Stromal cell of bone marrow (primary cell): Measurements from ENCODE around the gene KRTAP10-1.
"Not testable (repeated sequence)": the region's sequence is repeated elsewhere in the genome, so short reads cannot be mapped to it uniquely, and the experiment has no call there.

Source experiments
- DNase-seq: peaks from one replicate; pipeline ENCODE4 v3.0.0-alpha.2; 2012; ENCODE audit warnings: low read depth

KRTAP10-1 gene, protein sequence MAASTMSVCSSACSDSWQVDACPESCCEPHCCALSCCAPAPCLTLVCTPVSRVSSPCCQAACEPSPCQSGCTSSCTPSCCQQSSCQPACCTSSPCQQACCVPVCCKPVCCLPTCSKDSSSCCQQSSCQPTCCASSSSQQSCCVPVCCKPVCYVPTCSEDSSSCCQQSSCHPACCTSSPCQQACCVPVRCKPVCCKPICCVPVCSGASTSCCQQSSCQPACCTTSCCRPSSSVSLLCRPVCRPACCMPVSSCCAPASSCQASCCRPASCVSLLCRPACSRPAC

DNA sequence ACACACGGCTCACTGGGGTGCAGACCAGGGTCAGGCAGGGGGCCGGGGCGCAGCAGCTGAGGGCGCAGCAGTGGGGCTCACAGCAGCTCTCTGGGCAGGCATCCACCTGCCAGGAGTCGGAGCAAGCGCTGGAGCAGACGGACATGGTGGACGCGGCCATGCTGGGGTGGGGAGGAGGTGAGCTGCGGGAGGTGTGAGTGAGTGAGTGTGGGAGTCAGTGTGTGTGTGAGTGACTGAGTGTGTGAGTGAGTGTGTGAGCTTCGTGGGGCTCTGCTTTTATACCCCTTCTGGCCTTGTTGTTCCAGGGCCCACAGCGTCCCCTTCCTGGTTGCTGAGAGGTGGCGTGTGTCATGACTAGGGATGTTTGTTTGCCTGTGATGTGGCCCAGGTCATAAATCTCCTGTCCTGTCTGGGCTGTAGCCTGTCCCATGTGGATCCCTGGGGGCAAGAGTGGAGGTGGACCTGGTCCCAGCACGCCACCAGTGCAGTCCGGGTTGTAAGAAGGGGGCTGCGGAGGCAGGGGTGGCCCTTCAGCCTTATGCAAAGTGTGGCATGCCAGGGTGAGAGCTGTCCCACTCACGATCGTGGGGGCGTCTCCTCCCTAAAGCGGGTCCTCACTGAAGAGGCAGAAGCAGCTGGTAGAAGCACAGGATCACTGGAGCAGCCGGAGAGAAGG lies at the start of gene KRTAP10-1:
TSS of gene KRTAP10-1 (minus strand) at position 205 of the 676 bp plus-strand sequence. CDS start at position 160, 45 bp downstream.
- no peak for DNase-seq

DNA sequence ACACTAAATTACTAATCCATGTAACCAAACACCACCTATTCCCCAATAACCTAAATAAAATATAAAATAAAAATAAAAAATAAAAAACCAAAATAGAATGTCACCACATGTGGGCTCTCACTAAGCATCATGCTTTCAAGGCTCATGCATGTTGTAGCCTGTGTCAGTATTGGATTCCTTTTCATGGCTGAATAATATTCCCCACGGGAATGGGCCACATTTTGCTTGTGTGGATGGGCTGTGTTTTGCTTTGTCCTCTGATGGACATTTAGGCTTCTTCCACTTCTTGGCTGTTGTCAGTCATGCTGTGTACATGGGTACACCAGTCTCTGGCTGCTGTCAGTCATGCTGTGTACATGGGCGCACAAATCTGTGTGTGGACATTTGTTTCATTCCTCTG lies 49.1 kb upstream of the KRTAP10-1 start:
- no peak for DNase-seq

DNA sequence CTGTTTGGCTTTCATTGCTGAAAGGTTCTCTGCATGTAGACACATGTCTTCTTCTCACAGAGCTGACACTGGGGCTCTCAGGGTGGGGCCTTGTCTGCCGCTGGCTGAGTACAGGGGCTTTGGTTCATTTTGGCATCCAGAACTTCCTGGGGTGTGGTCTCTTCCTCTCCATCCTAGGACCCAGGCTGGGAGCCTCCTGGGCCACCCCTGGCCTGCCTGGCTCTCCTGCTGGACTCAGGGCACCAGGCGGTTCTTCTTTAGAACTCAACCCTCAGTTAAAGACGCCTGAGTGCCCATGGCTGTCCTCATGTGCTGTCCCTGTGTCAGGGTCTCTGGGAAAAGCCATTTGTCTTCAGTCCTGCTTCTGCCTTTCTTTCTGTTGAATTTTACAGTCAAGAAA lies 45.9 kb upstream of the KRTAP10-1 start:
- no peak for DNase-seq

DNA sequence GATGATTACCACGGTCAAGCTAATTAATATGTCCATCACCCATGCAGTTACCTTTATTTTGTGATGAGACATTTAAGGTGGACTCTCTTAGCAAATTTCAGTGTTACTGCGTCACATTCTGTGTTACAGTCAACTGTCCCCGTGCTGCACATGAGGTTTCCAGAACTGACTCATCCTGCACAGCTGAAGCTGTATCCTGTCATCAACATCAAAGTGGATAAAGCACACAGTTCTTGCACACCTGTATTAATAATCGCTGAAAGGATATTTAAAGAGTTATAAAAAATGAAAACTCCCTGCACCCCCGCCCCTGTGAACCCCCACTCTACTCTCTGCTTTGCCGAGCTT lies 43.8 kb upstream of the KRTAP10-1 start:
- DNase-seq, result no peak

DNA sequence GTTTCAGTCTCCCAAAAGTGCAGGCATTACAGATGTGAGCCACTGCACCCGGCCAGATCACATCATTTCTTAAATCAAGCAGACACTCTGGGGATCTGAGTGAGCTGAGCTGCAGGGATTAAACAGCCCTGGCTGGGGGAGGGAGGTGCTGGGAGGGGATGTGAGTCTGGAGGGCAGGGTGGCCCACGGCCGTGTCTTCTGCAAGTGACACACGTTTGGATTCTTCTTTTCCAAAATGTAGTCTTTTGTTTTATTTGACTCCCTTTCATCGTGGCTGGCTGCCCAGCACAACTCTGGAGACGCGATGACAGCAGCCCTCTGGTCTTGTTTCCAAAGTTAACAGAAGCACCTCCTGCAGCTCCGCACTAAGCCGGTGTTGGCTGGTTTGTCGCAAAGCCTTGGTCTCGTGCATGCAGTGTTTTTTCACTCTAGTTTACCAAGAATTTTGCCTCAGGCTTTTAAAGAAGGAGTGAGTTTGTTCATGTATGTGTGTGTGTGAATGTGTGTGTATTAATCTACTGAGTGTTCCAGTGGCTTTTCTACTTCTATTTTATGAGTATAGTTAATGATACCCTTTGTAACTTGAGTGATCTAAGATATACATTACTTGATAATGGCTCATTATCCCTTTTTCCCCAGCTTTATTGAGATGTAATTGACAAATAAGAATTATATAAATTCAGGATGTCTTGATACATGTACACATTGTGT lies 43.2 kb upstream of the KRTAP10-1 start:
- no peak for DNase-seq

DNA sequence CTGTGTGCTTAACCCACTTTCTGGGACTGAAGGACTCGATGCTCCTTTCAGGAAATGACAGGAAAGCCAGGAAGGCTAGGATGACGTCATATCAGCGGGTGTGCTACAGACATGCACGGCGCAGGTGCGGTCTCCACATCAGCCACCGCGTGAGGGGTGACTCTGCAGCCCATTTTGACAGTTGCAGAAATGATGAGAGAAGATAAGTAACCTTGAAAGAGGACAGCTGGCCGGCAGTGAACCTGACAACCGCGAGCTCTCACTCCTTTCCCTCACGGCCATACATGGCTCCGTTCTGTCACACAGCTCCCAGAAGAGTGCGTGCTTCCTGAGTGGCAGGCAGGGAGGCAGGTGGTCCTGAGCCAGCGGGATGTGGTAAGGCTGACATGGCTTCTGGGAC lies 42.1 kb upstream of the KRTAP10-1 start:
- no peak for DNase-seq

DNA sequence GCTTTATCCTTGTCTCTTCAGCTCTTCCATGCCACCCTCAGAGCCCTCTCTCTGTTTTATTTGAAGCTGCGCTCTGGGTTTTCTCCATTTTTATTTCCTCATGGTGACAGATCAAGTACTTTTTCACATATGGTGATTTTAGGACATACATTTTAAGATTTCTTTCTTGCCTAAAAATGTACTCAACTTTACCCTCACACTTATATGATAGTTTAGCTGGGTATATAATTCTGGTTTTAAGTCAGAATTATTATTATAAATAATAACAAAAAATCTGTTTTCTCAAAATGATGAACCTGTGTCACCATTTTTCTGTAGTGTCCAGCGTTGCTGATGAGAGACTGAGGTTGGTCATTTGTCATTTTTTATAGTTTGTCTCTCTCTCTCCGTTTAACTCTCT lies 41.2 kb upstream of the KRTAP10-1 start:
- no peak for DNase-seq

DNA sequence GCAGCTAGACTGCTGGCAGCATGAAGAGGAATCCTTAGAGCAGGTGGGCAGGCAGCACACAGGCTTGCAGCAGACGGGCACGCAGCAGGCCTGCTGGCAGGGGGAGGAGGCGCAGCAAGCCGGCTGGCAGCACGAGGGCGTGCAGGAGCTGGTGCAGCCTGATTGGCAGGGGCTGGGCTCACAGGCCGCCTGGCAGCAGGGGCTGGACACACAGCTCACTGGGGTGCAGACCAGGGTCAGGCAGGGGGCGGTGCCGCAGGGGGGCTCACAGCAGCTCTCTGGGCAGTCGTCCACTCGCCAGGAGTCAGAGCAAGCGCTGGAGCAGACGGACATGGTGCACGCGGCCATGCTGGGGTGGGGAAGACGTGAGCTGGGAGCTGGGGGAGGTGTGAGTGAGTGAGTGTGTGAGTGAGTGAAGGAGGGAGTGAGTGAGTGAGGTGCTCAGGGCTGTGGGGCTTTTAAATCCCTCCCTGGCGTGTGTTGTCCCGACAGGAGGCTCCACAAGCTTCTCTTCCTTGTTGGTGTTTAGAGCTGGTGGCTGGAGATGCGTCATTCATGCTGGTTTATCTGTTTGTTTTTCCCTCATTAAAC lies 40.3 kb upstream of the KRTAP10-1 start, which contains the start of gene KRTAP10-5:
TSS of gene KRTAP10-5 (minus strand) at position 374 of the 591 bp plus-strand sequence. CDS start at position 348, 26 bp downstream.
- not testable (repeated sequence) for DNase-seq

DNA sequence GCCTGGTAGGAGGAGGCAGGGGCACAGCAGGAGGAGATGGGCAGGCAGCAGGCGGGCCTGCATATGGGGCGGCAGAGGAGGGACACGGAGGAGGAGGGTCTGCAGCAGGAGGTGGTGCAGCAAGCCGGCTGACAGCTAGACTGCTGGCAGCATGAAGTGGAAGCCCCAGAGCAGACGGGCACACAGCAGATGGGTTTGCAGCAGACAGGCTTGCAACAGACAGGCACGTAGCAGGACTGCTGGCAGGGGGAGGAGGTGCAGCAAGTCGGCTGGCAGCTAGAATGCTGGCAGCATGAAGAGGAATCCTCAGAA lies 39.8 kb upstream of the KRTAP10-1 start:
- no peak for DNase-seq

DNA sequence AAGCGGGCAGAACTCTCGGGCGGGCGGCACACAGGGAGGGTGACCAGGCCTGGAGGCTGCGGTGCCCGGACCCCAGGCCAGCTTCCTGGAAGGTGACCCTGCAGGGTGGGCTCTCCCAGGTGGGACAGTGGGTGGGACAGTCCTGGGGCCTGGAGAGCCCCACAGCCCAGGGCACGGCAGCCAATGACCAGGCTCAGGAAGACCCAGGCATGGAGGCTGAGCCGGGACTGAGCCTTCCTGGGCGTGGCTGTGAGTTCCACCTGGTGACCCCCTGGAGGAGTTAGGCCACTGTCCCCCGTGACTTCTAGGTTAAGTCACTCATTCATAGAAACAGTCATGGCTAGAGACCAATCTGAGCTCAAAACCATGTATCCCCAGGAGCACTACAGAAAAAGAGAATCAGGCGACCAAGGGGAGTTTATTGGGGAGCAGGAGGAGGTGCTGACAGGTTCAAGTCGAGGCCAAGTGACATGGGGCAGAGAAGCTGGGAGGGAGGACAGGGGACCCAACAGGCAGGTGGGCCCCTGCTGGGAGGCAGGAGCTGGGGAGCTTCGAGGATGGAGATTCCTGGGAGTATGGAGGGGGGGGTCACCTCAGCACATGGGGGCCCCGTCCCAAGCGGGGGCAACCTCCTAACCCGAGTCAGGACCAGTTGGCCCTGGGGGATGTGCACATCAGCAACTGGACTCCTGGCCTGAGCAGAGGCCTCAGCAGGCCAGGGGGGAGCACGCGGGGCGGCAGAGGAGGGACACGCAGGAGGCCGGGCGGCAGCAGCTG lies 39.2 kb upstream of the KRTAP10-1 start:
- DNase-seq, result no peak

DNA sequence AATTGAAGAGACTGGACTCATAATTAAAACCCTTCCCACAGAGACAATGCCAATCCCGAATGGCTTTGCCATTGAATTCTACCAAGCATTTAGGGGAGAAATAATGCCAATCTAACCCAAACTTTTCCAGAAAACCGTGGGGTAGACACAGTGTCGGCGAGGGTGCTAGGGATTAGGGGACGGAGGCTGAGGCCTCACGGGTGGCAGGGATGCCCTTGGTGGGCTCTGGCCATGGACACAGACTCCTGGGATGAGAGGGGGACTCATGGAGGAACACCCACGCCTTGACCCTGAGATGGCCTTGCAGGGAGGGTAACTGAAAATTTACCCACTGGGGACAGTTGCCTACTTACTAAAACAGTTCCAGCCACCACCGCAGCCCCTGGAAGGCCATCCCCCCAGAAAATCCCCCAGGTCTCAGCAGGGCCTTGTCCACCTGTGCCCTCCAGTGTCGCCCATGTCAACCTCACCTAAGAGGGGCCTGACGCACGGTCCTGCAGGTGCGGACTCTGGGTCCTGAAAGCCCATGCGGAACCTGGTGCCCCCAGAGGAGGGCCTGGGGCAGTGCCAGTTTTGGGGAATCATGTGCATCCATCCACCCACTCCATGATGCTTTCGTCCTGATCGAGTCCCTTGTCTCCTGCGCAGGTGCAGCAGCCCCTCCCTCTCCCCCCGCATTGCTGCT lies 38.5 kb upstream of the KRTAP10-1 start:
- no peak for DNase-seq

DNA sequence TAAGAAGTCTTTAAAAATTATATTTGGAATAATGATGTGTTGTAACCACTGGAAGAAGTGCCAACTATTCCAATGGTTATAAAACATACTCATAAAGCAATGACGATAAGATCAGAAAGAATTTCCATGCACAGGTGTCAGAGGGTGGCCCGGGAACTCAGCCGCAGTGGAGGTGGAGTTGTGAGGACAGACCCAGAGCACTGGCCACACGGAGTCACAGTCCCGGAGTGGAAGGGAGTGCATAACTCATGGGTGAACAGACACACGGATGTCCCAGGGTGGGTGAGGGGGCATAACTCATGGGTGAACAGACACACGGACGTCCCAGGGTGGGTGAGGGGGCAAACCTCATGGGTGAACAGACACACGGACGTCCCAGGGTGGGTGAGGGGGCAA lies 36.0 kb upstream of the KRTAP10-1 start:
- no peak for DNase-seq

DNA sequence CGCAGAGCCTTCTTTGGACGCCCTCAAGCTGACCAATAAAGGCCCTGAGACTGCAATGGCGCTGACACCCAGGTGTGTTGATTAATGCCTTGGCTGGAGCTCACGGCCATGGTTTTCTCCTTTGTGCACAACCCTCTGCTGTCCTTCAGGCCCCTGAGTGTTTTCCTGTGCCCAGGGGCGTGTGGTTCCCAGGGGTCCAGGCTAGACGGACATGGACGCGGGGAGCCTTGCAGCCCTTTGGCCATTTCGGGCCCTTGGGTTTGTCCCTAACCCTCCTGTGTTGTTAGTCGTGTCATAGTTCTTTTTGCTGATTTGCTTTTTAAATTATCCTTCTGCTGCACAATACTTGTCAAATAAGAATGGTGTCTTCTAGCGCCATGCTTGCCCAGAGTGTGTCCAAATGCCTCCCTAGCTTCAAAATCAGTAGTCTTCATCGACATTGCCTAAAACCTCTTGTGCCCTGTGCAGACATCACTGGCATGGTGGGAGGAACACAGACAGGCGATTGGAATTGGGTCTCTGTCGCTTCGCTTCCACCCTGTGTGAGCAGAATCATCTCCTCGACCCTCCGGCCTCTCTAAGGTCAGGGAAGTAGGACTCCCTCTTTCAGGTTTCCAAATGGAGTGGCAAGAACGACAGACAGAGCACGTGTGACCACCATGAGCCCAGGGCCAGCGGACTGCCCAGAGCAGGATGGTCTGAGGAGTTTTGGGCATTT lies 35.5 kb upstream of the KRTAP10-1 start:
- DNase-seq, result no peak

DNA sequence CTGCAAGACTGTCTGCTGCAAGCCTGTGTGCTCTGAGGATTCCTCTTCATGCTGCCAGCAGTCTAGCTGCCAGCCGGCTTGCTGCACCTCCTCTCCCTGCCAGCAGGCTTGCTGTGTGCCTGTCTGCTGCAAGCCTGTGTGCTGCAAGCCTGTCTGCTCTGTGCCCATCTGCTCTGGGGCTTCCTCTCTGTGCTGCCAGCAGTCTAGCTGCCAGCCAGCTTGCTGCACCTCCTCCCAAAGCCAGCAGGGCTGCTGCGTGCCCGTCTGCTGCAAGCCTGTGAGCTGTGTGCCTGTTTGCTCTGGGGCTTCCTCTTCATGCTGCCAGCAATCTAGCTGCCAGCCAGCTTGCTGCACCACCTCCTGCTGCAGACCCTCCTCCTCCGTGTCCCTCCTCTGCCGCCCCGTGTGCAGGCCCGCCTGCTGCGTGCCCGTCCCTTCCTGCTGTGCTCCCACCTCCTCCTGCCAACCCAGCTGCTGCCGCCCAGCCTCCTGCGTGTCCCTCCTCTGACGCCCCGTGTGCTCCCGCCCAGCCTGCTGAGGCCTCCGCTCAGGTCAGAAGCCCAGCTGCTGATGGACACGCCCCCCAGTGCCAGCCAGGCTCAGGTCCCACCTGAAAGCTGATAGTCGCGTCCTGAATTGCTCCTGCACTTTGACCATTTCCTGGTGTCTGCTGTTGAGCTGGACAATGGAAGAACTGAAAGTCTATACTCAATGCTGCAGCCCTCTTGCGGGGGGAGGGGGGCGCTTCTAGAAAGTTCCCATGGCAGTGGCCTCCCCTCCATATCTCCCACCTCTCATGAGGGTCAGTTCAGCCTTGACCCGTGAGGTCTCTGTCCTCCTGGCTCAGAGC lies 34.7 kb upstream of the KRTAP10-1 start:
- DNase-seq, result no peak

DNA sequence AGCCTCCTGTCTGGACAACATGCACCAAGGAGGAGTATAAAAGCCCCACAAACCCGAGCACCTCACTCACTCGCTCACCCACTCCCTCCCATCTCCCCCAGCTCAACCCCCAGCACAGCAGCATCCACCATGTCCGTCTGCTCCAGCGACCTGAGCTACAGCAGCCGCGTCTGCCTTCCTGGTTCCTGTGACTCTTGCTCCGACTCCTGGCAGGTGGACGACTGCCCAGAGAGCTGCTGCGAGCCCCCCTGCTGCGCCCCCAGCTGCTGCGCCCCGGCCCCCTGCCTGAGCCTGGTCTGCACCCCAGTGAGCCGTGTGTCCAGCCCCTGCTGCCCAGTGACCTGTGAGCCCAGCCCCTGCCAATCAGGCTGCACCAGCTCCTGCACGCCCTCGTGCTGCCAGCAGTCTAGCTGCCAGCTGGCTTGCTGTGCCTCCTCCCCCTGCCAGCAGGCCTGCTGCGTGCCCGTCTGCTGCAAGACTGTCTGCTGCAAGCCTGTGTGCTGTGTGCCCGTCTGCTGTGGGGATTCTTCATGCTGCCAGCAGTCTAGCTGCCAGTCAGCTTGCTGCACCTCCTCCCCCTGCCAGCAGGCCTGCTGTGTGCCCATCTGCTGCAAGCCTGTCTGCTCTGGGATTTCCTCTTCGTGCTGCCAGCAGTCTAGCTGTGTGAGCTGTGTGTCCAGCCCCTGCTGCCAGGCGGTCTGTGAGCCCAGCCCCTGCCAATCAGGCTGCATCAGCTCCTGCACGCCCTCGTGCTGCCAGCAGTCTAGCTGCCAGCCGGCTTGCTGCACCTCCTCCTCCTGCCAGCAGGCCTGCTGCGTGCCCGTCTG lies 33.8 kb upstream of the KRTAP10-1 start, which contains the start of gene KRTAP10-4:
TSS of gene KRTAP10-4 (plus strand) at position 100 of the 827 bp plus-strand sequence. CDS start at position 130, 30 bp downstream.
- DNase-seq, result not testable (repeated sequence)

DNA sequence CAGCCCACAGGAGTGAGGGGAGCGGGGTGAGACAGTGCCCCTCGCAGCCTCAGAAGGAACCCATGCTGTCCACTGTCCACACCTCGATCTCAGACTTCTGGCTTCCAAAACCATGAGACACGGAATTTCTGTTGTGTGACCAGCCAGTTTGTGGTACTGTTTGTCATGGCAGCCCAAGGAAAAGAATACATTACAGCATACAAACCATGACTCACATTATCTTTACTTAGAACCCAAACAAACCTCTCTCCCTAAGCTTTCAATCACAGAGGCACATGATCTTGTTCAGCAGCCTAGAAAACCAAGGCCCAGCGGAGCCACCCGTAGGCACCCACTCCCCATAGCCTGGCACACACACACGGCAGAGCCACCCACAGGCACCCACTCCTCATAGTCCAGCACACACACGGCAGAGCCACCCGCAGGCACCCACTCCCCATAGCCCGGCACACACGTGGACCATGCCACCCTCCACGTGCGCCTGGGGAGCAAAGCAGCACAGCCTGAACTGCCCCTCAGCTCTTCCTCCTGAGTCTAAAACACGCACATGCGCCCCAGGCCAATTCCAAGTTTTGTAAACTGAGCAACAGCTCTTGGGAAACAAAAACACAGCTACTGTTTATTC lies 33.1 kb upstream of the KRTAP10-1 start:
- no peak for DNase-seq

DNA sequence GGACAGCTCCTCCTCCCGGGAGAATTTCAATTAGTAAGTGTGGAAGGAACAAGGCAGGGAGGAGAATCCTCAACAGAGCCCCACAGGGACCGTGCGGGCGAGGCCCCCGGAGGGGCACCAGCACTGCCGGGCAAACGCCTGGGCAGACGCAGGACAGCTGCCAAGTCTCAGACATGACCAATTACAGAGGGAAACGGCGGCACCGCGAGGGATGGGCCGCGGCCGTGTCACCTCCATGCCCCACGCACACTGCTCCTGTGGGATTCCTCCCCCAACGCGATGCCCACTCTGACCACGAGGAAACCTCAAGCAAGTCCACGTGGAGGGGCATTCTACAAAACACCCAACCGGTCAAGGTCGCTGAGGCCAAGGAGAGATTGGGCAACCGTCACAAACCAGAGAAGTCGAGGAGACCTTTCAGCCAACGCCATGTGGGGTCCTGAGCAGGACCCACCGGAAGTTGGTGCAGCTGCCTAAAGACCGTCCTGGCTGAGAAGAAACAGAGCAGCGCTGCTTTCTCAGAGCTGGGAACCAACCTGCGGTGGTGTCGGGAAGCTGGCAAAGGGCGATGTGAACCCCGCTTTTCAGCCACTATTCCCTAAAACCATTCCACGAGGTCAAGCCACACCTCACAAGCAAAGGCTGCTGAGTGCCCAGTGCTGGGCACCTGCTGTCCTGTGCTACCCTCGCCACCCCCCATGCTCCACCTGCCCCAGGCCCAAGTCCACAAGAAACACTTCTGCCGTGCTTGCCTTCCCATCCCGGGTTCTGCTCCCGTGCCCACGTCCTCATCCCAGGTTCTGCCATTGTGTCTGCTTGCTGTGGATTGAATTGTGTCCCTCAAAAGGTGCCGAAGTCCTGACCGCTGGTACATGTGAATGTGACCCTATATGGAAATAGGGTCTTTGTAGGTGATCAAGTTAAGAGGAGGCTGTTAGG lies 32.1 kb upstream of the KRTAP10-1 start:
- DNase-seq, result no peak
